ENCODE results near the gene ITGA11.

Gene ITGA11

DNA sequence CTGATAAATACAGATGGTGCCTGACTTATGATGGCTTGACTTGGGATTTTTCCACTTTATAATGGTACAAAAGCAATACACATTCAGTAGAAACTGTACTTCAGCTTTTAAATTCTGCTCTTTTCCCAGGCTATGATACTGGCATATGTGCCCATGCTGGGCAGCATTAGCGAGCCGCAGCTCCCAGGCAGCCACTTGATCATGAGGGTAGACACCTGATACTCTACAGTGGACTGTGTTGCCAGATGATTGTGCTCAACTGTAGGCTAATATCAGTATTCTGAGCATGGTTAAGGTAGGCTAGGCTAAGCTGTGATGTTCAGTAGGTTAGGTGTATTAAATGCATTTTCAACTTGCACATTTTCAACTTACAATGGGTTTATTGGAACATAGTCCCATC is 172.1 kb downstream of the ITGA11 start:
- Mint-ChIP-seq H3K36me3 (ENCODE audit: low read depth) (no peaks in the 10 kb centered on the region), H3K27ac (no peak overlapping the region), H3K4me3 (no peak overlapping the region), H3K27me3 (ENCODE audit: low read depth, poor library complexity) (peaks cover 19% of the 10 kb centered on the region), H3K4me1 (no peaks in the 10 kb centered on the region), H3K9me3 (no peaks in the 10 kb centered on the region)
- no peak for TF ChIP-seq CTCF (IDR thresholded peaks at IDR 0.05)
- DNase-seq: no peak

- H3K4me3 Mint-ChIP-seq: no peak overlapping the region
- no peaks in the 10 kb centered on the region for H3K4me1 Mint-ChIP-seq
- no peaks in the 10 kb centered on the region for H3K9me3 Mint-ChIP-seq
- H3K27ac Mint-ChIP-seq: no peak overlapping the region
- no peak for TF ChIP-seq CTCF (IDR thresholded peaks at IDR 0.05)
- H3K36me3 Mint-ChIP-seq (ENCODE audit: low read depth): no peaks in the 10 kb centered on the region
- peaks cover 20% of the 10 kb centered on the region for H3K27me3 Mint-ChIP-seq (ENCODE audit: low read depth, poor library complexity)
- DNase-seq: no peak
Measured at GRCh38 chr15:68258692-68259091, 173.3 kb downstream of the ITGA11 start.

- Mint-ChIP-seq H3K4me3 (peak overlapping the region; percentile 77), H3K27ac (no peak overlapping the region), H3K4me1 (no peaks in the 10 kb centered on the region), H3K27me3 (ENCODE audit: low read depth, poor library complexity) (peaks cover 20% of the 10 kb centered on the region), H3K9me3 (no peaks in the 10 kb centered on the region), H3K36me3 (ENCODE audit: low read depth) (no peaks in the 10 kb centered on the region)
- peak; percentile 89 for DNase-seq
- TF ChIP-seq CTCF (IDR thresholded peaks at IDR 0.05): no peak
Measured at GRCh38 chr15:68256675-68257450, 175.1 kb downstream of the ITGA11 start.

DNA sequence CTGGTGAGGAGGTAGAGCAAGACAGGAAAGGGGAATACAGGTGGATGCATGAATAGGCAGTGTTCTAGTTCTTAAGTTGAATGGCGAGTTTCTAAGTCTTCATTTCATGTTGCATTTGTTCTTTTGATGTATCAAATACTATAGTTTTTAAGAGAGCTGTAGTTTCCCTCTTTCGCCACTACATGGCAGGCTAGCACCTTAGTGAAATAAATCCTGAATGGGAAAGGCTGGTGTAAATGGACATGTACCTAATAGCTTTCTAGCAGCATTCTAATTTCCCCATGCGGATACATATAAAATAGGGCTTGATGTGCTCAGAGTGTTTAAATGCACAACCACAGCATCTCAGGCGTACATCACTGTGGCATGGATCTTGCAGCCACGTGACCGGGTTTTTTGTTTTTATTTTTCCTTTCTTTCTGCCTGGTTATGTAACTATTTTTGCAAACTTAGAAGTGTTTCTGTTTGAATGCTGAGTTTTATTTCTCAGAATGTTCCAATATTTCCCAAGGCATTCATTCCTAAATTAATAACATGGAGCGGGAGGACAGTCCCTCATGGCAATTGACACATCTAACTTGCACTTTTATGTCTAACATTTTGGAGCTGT is 178.9 kb downstream of the ITGA11 start:
- no peak overlapping the region for H3K4me3 Mint-ChIP-seq
- H3K36me3 Mint-ChIP-seq (ENCODE audit: low read depth): no peaks in the 10 kb centered on the region
- no peak overlapping the region for H3K27ac Mint-ChIP-seq
- DNase-seq: peak; percentile 30
- H3K9me3 Mint-ChIP-seq: peaks cover 14% of the 10 kb centered on the region
- peak; percentile 89 for TF ChIP-seq CTCF (IDR thresholded peaks at IDR 0.05)
- no peaks in the 10 kb centered on the region for H3K4me1 Mint-ChIP-seq
- peaks cover 20% of the 10 kb centered on the region for H3K27me3 Mint-ChIP-seq (ENCODE audit: low read depth, poor library complexity)

GRCh38 chr15:68249058-68249713 is 182.8 kb downstream of the ITGA11 start:
- no peak for DNase-seq
- H3K9me3 Mint-ChIP-seq: peaks cover 43% of the 10 kb centered on the region
- no peaks in the 10 kb centered on the region for H3K4me1 Mint-ChIP-seq
- no peaks in the 10 kb centered on the region for H3K27me3 Mint-ChIP-seq (ENCODE audit: low read depth, poor library complexity)
- no peak for TF ChIP-seq CTCF (IDR thresholded peaks at IDR 0.05)
- H3K27ac Mint-ChIP-seq: no peak overlapping the region
- no peak overlapping the region for H3K4me3 Mint-ChIP-seq
- H3K36me3 Mint-ChIP-seq (ENCODE audit: low read depth): peaks cover 16% of the 10 kb centered on the region

Measured in nephron progenitor cell (in vitro differentiated cells).